SK-MEL-5 (cell line): ENCODE data around the gene ZPBP2. TPM values are rescaled to one million over a fixed set of nuclear protein-coding genes. Genes with fewer than 3 reads are reported as not detected.

Experiments used
- DNase-seq: peaks from one replicate; pipeline ENCODE4 v3.0.0-alpha.2; 2016; ENCODE audit warnings: low read depth, low spot score
- in situ Hi-C: cut with HindIII; loops from 2 replicates; pipeline ENCODE4 v1.10.0; 2016; ENCODE audit warnings: low sequenced_read_pairs, high pct_unique_total_duplicates, low pct_unique_long_range_greater_than_20kb
- small RNA-seq, 2 experiments: library from RNA; depleted of rRNA; stranded (forward); fragments of <200 nt; gene quantifications; one replicate each; pipeline ENCODE3, GENCODE V24; 2014
- total RNA-seq: library from RNA; depleted of rRNA; stranded (reverse); fragments of >200 nt; shearing (Covaris generic); gene quantifications from 2 replicates; pipeline ENCODE4 v1.2.3, GENCODE V29; 2014; rRNA removed

Gene ZPBP2
- total RNA-seq, 1 experiment from 2014 or later, result not detected

GRCh38 chr17:39925282-39926134 is 57.5 kb downstream of the ZPBP2 start:
- DNase-seq, result no peak
- in situ Hi-C loops, result no loop called here

DNA sequence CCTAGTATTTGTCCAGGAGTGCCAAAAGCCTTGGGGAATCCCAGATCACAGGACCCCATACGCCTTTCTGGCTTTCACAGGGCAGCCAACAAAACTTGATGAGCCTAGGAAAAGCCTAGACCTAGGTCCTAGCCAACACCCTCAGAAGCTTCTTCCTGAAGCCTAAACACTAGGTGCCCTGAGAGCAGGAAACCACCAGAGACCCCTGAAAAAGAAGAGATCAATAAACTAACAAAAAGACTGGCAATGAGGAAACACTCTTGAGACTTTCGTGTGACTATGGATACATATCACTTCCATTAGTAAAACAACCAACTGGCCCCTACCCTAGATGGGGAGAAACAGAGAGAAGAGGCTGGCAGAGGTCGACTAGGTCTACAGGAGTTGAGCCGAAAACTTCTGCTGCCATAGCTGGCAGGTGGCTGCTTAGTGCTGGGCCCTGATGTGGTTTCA is 58.2 kb downstream of the ZPBP2 start:
- no peak for DNase-seq
- in situ Hi-C loops, result no loop called here

GRCh38 chr17:39926588-39927100 is 58.6 kb downstream of the ZPBP2 start:
- in situ Hi-C loops, result no loop called here
- DNase-seq, result peak; percentile 26

Small RNA genes lying within 50 kb of the gene (small RNA-seq; reads per million reads assigned to genes)
- gene AC090844.1, result 0 reads per million in 2 experiments

Other genes with a start within 250 kb of the ZPBP2 start
- gene PPP1R1B, start 241.2 kb upstream of the ZPBP2 start, total RNA-seq, result 0.08 TPM in 1 of 2 replicates, not detected in the other
- gene STARD3, start 231.1 kb upstream of the ZPBP2 start, total RNA-seq, result 21.2 and 32.9 TPM in 2 replicates
- gene TCAP, start 202.9 kb upstream of the ZPBP2 start, total RNA-seq, result 0.05 and 0.53 TPM in 2 replicates
- not detected in 2 replicates for gene PNMT, start 199.7 kb upstream of the ZPBP2 start, total RNA-seq
- 6.6 and 7.2 TPM in 2 replicates for gene PGAP3, start 180.1 kb upstream of the ZPBP2 start, total RNA-seq
- 11.9 and 12.4 TPM in 2 replicates for gene ERBB2, start 168.1 kb upstream of the ZPBP2 start, total RNA-seq
- gene MIEN1, start 137.7 kb upstream of the ZPBP2 start, total RNA-seq, result 50.0 and 58.8 TPM in 2 replicates
- gene GRB7, start 130.3 kb upstream of the ZPBP2 start, total RNA-seq, result 0.11 TPM in 1 of 2 replicates, not detected in the other
- gene IKZF3, start 3.9 kb upstream of the ZPBP2 start, total RNA-seq, result 0.08 and 0.35 TPM in 2 replicates
- 0.27 and 0.40 TPM in 2 replicates for gene GSDMB, start 50.4 kb downstream of the ZPBP2 start, total RNA-seq
- gene ORMDL3, start 59.4 kb downstream of the ZPBP2 start, total RNA-seq, result 32.4 and 33.7 TPM in 2 replicates
- gene LRRC3C, start 59.5 kb downstream of the ZPBP2 start, total RNA-seq, result not detected in 2 replicates
- gene GSDMA, start 94.8 kb downstream of the ZPBP2 start, total RNA-seq, result not detected in 2 replicates
- gene PSMD3, start 112.6 kb downstream of the ZPBP2 start, total RNA-seq, result 125 and 129 TPM in 2 replicates
- not detected in 2 replicates for gene CSF3, start 147.2 kb downstream of the ZPBP2 start, total RNA-seq
- 29.6 and 34.0 TPM in 2 replicates for gene MED24, start 186.2 kb downstream of the ZPBP2 start, total RNA-seq
- gene THRA, start 194.8 kb downstream of the ZPBP2 start, total RNA-seq, result 14.3 and 15.9 TPM in 2 replicates
- gene NR1D1, start 232.4 kb downstream of the ZPBP2 start, total RNA-seq, result 2.1 and 2.4 TPM in 2 replicates